ENCODE results near the gene FKBP8. TPM values are rescaled to one million over a fixed set of nuclear protein-coding genes. Genes with fewer than 3 reads are reported as not detected.

FKBP8 gene
- total RNA-seq, 1 experiment from 2014 or later, result 345 TPM

- TF ChIP-seq ARID4B (CRISPR knock-in tag; IDR thresholded peaks at IDR 0.05; ENCODE audit: borderline replicate concordance), result no peak
- TF ChIP-seq SMAD4 (CRISPR knock-in tag; IDR thresholded peaks at IDR 0.05), result no peak
Observed at GRCh38 chr19:18533058-18533457, 10.3 kb downstream of the FKBP8 start (continued).

- Mint-ChIP-seq H3K36me3 (peaks cover 37% of the 10 kb centered on the region), H3K4me1 (no peaks in the 10 kb centered on the region), H3K9me3 (no peaks in the 10 kb centered on the region), H3K27me3 (ENCODE audit: low read depth) (no peaks in the 10 kb centered on the region), H3K4me3 (no peak overlapping the region), H3K27ac (no peak overlapping the region)
- ChIA-PET CTCF (interaction anchor here (0.6 to 2.6 kb wide), 2 partner anchors 22 to 63 kb away, joined by 3 to 11 read pairs; no protein-coding TSS in a partner anchor), POLR2A (no interaction called here)
- no peak for ATAC-seq
- DNase-seq (ENCODE audit: low spot score), result no peak
- TF ChIP-seq PREB (CRISPR knock-in tag; IDR thresholded peaks at IDR 0.05; ENCODE audit: borderline replicate concordance) (no peak), NFYB (CRISPR knock-in tag; conservative IDR thresholded peaks at IDR 0.05; ENCODE audit: low read depth) (no peak), E2F5 (CRISPR knock-in tag; IDR thresholded peaks at IDR 0.05) (no peak), OVOL2 (CRISPR knock-in tag; IDR thresholded peaks at IDR 0.05; ENCODE audit: borderline replicate concordance) (no peak), CDX4 (CRISPR knock-in tag; IDR thresholded peaks at IDR 0.05; ENCODE audit: borderline replicate concordance) (no peak)
Observed at GRCh38 chr19:18532168-18532890, 11.0 kb downstream of the FKBP8 start.

- ATAC-seq, result no peak
- Mint-ChIP-seq H3K9me3 (no peaks in the 10 kb centered on the region), H3K4me1 (no peaks in the 10 kb centered on the region), H3K27ac (no peak overlapping the region), H3K36me3 (peaks cover 30% of the 10 kb centered on the region), H3K4me3 (no peak overlapping the region), H3K27me3 (ENCODE audit: low read depth) (no peaks in the 10 kb centered on the region)
- ChIA-PET POLR2A (no interaction called here), CTCF (interaction anchor here (1.9 to 2.8 kb wide), 2 partner anchors 11 to 62 kb away, joined by 6 to 7 read pairs; no protein-coding TSS in a partner anchor)
- no peak for DNase-seq (ENCODE audit: low spot score)
- TF ChIP-seq RORB (CRISPR knock-in tag; IDR thresholded peaks at IDR 0.05) (no peak), ETV6 (CRISPR knock-in tag; IDR thresholded peaks at IDR 0.05) (no peak), CREM (CRISPR knock-in tag; IDR thresholded peaks at IDR 0.05) (no peak), MAX (CRISPR knock-in tag; IDR thresholded peaks at IDR 0.05) (no peak), AFF4 (CRISPR knock-in tag; IDR thresholded peaks at IDR 0.05; ENCODE audit: borderline replicate concordance) (no peak), ZNF121 (CRISPR knock-in tag; IDR thresholded peaks at IDR 0.05) (no peak), SMAD3 (CRISPR knock-in tag; IDR thresholded peaks at IDR 0.05; ENCODE audit: borderline replicate concordance) (no peak), KAT7 (CRISPR knock-in tag; IDR thresholded peaks at IDR 0.05; ENCODE audit: borderline replicate concordance) (no peak), NFATC4 (CRISPR knock-in tag; IDR thresholded peaks at IDR 0.05) (no peak), HMGA2 (CRISPR knock-in tag; IDR thresholded peaks at IDR 0.05) (no peak), IRF2 (CRISPR knock-in tag; IDR thresholded peaks at IDR 0.05; ENCODE audit: borderline replicate concordance, low read depth) (no peak), STAT6 (CRISPR knock-in tag; conservative IDR thresholded peaks at IDR 0.05; ENCODE audit: low read depth) (no peak)
Observed at GRCh38 chr19:18531485-18531884, 11.9 kb downstream of the FKBP8 start.

All from WTC11 (cell line).